A549 (cell line): ENCODE results near the gene GCNT3. TPM values are rescaled to one million over a fixed set of nuclear protein-coding genes. Genes with fewer than 3 reads are reported as not detected.

ENCODE experiments used
- BCL3 ChIP-seq: fragments of >200 bp; sonication (Bioruptor Twin); formaldehyde crosslinking; IDR thresholded peaks from 3 replicates; pipeline ENCODE4 v1.6.1; 2016
- CBX8 ChIP-seq: fragments of 200-600 bp; sonication (generic); IDR thresholded peaks from 2 replicates; pipeline ENCODE4 v1.6.1; 2016
- CHD2 ChIP-seq: fragments of 150-350 bp; IDR thresholded peaks from 2 replicates; pipeline ENCODE4 v1.6.1; 2014; ENCODE audit warnings: low read length; ENCODE audit not compliant: partially characterized antibody
- CTCF ChIP-seq: fragments of >200 bp; sonication (Bioruptor Twin); formaldehyde crosslinking; IDR thresholded peaks from 3 replicates; pipeline ENCODE4 v1.5.1; 2016
- EHF ChIP-seq: fragments of 250-450 bp; sonication (Bioruptor Pico); IDR thresholded peaks from 2 replicates; pipeline ENCODE4 v1.5.0; 2020; ENCODE audit warnings: mild to moderate bottlenecking
- EHMT2 ChIP-seq: fragments of 200-600 bp; sonication (generic); IDR thresholded peaks from 2 replicates; pipeline ENCODE4 v1.6.1; 2016; ENCODE audit warnings: antibody characterized with exemption, low read depth, mild to moderate bottlenecking, moderate library complexity
- ELK1 ChIP-seq: fragments of 150-350 bp; IDR thresholded peaks from 2 replicates; pipeline ENCODE4 v1.6.1; 2014; ENCODE audit warnings: low read depth, mild to moderate bottlenecking, low read length
- EP300 ChIP-seq, 2 experiments: fragments of >200 bp; sonication (Bioruptor Twin); formaldehyde crosslinking; IDR thresholded peaks; 2 replicates in 1 of 2; 3 replicates in 1 of 2; pipeline ENCODE4 v1.6.1; 2016 to 2017
- ESRRA ChIP-seq: fragments of 150-350 bp; IDR thresholded peaks from 2 replicates; pipeline ENCODE4 v1.6.1; 2014; ENCODE audit warnings: mild to moderate bottlenecking, low read length, borderline replicate concordance
- FOSL2 ChIP-seq, 2 experiments: fragments of 450-650 bp in 1 of 2; fragments of >200 bp in 1 of 2; sonication (Bioruptor Twin) in 1 of 2; formaldehyde crosslinking; IDR thresholded peaks; 2 replicates each; pipeline versions ENCODE4 v1.5.0 to v1.6.1; 2016 to 2020; ENCODE audit warnings: mild to moderate bottlenecking in 1 of 2, moderate library complexity in 1 of 2
- GATA3 ChIP-seq: IDR thresholded peaks from 2 replicates; pipeline ENCODE4 v1.6.1; 2012; ENCODE audit warnings: borderline replicate concordance
- HDAC2 ChIP-seq: fragments of 200-600 bp; sonication (generic); IDR thresholded peaks from 2 replicates; pipeline ENCODE4 v1.6.1; 2016
- HEYL ChIP-seq: fragments of 250-450 bp; sonication (Bioruptor Pico); IDR thresholded peaks from 2 replicates; pipeline ENCODE4 v1.8.0; 2021; ENCODE audit warnings: mild to moderate bottlenecking, moderate library complexity
- HMGXB4 ChIP-seq: fragments of 250-450 bp; sonication (Bioruptor Pico); IDR thresholded peaks from 2 replicates; pipeline ENCODE4 v1.5.0; 2021; ENCODE audit warnings: mild to moderate bottlenecking, moderate library complexity, borderline replicate concordance
- HOXA7 ChIP-seq: fragments of 250-450 bp; sonication (Bioruptor Pico); IDR thresholded peaks from 2 replicates; pipeline ENCODE4 v1.5.0; 2020; ENCODE audit warnings: mild to moderate bottlenecking, moderate library complexity
- HOXB5 ChIP-seq: fragments of 250-450 bp; sonication (Bioruptor Pico); IDR thresholded peaks from 2 replicates; pipeline ENCODE4 v1.5.0; 2020; ENCODE audit warnings: mild to moderate bottlenecking, moderate library complexity
- JUN ChIP-seq, 2 experiments: fragments of >200 bp; sonication (Bioruptor Twin); formaldehyde crosslinking; IDR thresholded peaks; 2 replicates in 1 of 2; 3 replicates in 1 of 2; pipeline ENCODE4 v1.6.1; 2016 to 2017
- JUNB ChIP-seq: fragments of >200 bp; sonication (Bioruptor Twin); formaldehyde crosslinking; IDR thresholded peaks from 2 replicates; pipeline ENCODE4 v1.6.1; 2016
- KDM5A ChIP-seq: fragments of 200-600 bp; sonication (generic); IDR thresholded peaks from 2 replicates; pipeline ENCODE4 v1.6.1; 2016; ENCODE audit warnings: antibody characterized with exemption, mild to moderate bottlenecking
- NR3C1 ChIP-seq: fragments of >200 bp; sonication (Bioruptor Twin); formaldehyde crosslinking; IDR thresholded peaks from 3 replicates; pipeline ENCODE4 v1.6.1; 2017
- POLR2A ChIP-seq: IDR thresholded peaks from 2 replicates; pipeline ENCODE4 v1.6.1; 2012; ENCODE audit warnings: mild to moderate bottlenecking, low read length
- RAD21 ChIP-seq, 2 experiments: fragments of >200 bp in 1 of 2; sonication (Bioruptor Twin) in 1 of 2; formaldehyde crosslinking in 1 of 2; IDR thresholded peaks in 1 of 2; conservative IDR thresholded peaks in 1 of 2; 2 replicates in 1 of 2; 3 replicates in 1 of 2; pipeline ENCODE4 v1.6.1; 2012 to 2018; ENCODE audit warnings: inconsistent platforms in 1 of 2
- RFX5 ChIP-seq: fragments of 450-650 bp; IDR thresholded peaks from 2 replicates; pipeline ENCODE4 v1.7.1; 2014; ENCODE audit warnings: antibody characterized with exemption, mild to moderate bottlenecking, moderate library complexity
- SREBF2 ChIP-seq: fragments of 450-650 bp; IDR thresholded peaks from 2 replicates; pipeline ENCODE4 v1.6.1; 2014; ENCODE audit warnings: mild to moderate bottlenecking, moderate library complexity
- USF2 ChIP-seq: fragments of 450-650 bp; IDR thresholded peaks from 2 replicates; pipeline ENCODE4 v1.6.1; 2014; ENCODE audit warnings: antibody characterized with exemption
- ZC3H11A ChIP-seq: fragments of 450-650 bp; IDR thresholded peaks from 2 replicates; pipeline ENCODE4 v1.6.1; 2014; ENCODE audit warnings: antibody characterized with exemption, mild to moderate bottlenecking
- ZNF302 ChIP-seq: fragments of 250-450 bp; sonication (Bioruptor Pico); IDR thresholded peaks from 2 replicates; pipeline ENCODE4 v1.9.0; 2021; ENCODE audit warnings: inconsistent platforms, mild to moderate bottlenecking, moderate library complexity
- polyA plus RNA-seq, 4 experiments: library from polyadenylated mRNA; depleted of rRNA in 3 of 4; stranded (reverse); fragments of >200 nt; fragmentation: RNase III in 1 of 4; extraction: RNeasy Plus Mini Kit Qiagen cat#74134 plus additional on column Dnase treatment in 1 of 4; gene quantifications; 2 replicates in 3 of 4; 3 replicates in 1 of 4; pipeline ENCODE4 v1.2.3, GENCODE V29; 2011 to 2017

The GCNT3 gene
- polyA plus RNA-seq, 2 of the 4 experiments (the other 2 are of a cell fraction) = 69.2 to 134 TPM

- TF ChIP-seq EP300 (IDR thresholded peaks at IDR 0.05) = peak in 1 of 2 experiments; percentile 45; a peak in 1 of 5 replicates
- TF ChIP-seq RFX5 = no peak
- peak; percentile 54; the same call in 1 of the 2 replicates for TF ChIP-seq JUNB
- no peak for TF ChIP-seq NR3C1
- TF ChIP-seq RAD21 (conservative IDR thresholded peaks at IDR 0.05 in 1 of 2, IDR thresholded peaks at IDR 0.05 in 1 of 2) = 0 out of 5 replicates have a peak, but pooled peaks of 1 of the 2 experiments have one; percentile 20
- peak; percentile 70 for TF ChIP-seq USF2
- no peak for TF ChIP-seq HEYL
- TF ChIP-seq GATA3 = peak; percentile 62; the same call in 1 of the 2 replicates
- no peak for TF ChIP-seq HOXA7
- no peak for TF ChIP-seq EHF
- TF ChIP-seq ESRRA = 0 out of 2 replicates have a peak, but pooled peaks have one; percentile 7
- peak; percentile 58; the same call in 1 of the 2 replicates for TF ChIP-seq HOXB5
- no peak for TF ChIP-seq KDM5A
- TF ChIP-seq ZC3H11A = no peak
- TF ChIP-seq ELK1 = no peak
- TF ChIP-seq CBX8 = no peak
- TF ChIP-seq JUN (IDR thresholded peaks at IDR 0.05) = peak; percentile 68 to 85; a peak in 3 of 5 replicates
- no peak for TF ChIP-seq HMGXB4
- peak; percentile 30 for TF ChIP-seq POLR2A
- TF ChIP-seq FOSL2 (IDR thresholded peaks at IDR 0.05) = peak; percentile 48; the same call in 1 of the 2 replicates
- peak; percentile 94 for TF ChIP-seq FOSL2 (CRISPR knock-in tag; IDR thresholded peaks at IDR 0.05)
- peak; percentile 82; the same call in 1 of the 3 replicates for TF ChIP-seq BCL3
- TF ChIP-seq CHD2 = no peak
- no peak for TF ChIP-seq CTCF
- TF ChIP-seq EHMT2 = no peak
- TF ChIP-seq SREBF2 = no peak
- TF ChIP-seq ZNF302 = no peak
- no peak for TF ChIP-seq HDAC2
These were observed at the start of gene GCNT3 (continued) for GRCh38 chr15:59611276-59612260.
